K562 (cell line): Measurements from ENCODE around the gene KMT2C. TPM values are rescaled to one million over a fixed set of nuclear protein-coding genes. Genes with fewer than 3 reads are reported as not detected.

ENCODE experiments used
- GABPA ChIP-seq: fragments of 200-800 bp; sonication (Bioruptor generic); conservative IDR thresholded peaks from 2 replicates; pipeline ENCODE4 v1.6.1; 2016; ENCODE audit warnings: low read depth, missing genetic modification characterization, missing compliant biosample characterization
- HMGN3 ChIP-seq: IDR thresholded peaks from 2 replicates; pipeline ENCODE4 v1.6.1; 2011; ENCODE audit warnings: borderline replicate concordance, low read depth, mild to moderate bottlenecking, mixed read lengths, low read length; ENCODE audit not compliant: insufficient read length; ENCODE audit errors: extremely low read depth
- HNRNPLL ChIP-seq: fragments of 200-400 bp; formaldehyde crosslinking; IDR thresholded peaks from 2 replicates; pipeline ENCODE4 v1.6.1; 2017; ENCODE audit warnings: low read length, low read depth, mild to moderate bottlenecking; ENCODE audit not compliant: poor library complexity, severe bottlenecking
- MBD2 ChIP-seq: sonication (generic); IDR thresholded peaks from 2 replicates; pipeline ENCODE4 v1.6.1; 2016; ENCODE audit warnings: low read depth, borderline replicate concordance
- PHF20 ChIP-seq: fragments of 450-650 bp; IDR thresholded peaks from 2 replicates; pipeline ENCODE4 v1.6.1; 2018; ENCODE audit not compliant: partially characterized antibody
- POLR2A ChIP-seq: fragments of 450-650 bp; conservative IDR thresholded peaks from 2 replicates; pipeline ENCODE4 v1.6.1; 2016
- POLR2H ChIP-seq: IDR thresholded peaks from 2 replicates; pipeline ENCODE4 v1.6.1; 2016; ENCODE audit warnings: missing genetic modification characterization, low read depth, mild to moderate bottlenecking, control low read depth, missing compliant biosample characterization, moderate library complexity
- PTTG1 ChIP-seq: fragments of 450-650 bp; IDR thresholded peaks from 2 replicates; pipeline ENCODE4 v1.6.1; 2016; ENCODE audit warnings: low read depth, mild to moderate bottlenecking, missing genetic modification characterization, missing compliant biosample characterization
- RBM39 ChIP-seq: fragments of 200-400 bp; formaldehyde crosslinking; optimal IDR thresholded peaks from 2 replicates; pipeline ENCODE3; 2018; ENCODE audit warnings: low read depth, low read length
- SAP30 ChIP-seq: fragments of 200-600 bp; sonication (generic); IDR thresholded peaks from 2 replicates; pipeline ENCODE4 v1.6.1; 2012; ENCODE audit warnings: borderline replicate concordance, low read depth, mild to moderate bottlenecking, moderate library complexity, low read length, control low read depth, inconsistent platforms; ENCODE audit not compliant: insufficient read depth, poor library complexity, severe bottlenecking
- U2AF2 ChIP-seq: fragments of 200-400 bp; formaldehyde crosslinking; optimal IDR thresholded peaks from 2 replicates; pipeline ENCODE3; 2017; ENCODE audit warnings: low read depth, mild to moderate bottlenecking, low read length
- ZNF121 ChIP-seq: sonication (generic); formaldehyde crosslinking; conservative IDR thresholded peaks from 2 replicates; pipeline ENCODE4 v1.8.0; 2022; ENCODE audit warnings: missing genetic modification reagents
- ZNF184 ChIP-seq: sonication (generic); formaldehyde crosslinking; IDR thresholded peaks from 2 replicates; pipeline ENCODE4 v1.5.0; 2020; ENCODE audit warnings: missing genetic modification reagents
- ZNF3 ChIP-seq: fragments of 250-450 bp; sonication (Bioruptor Pico); IDR thresholded peaks from 2 replicates; pipeline ENCODE4 v1.5.0; 2021; ENCODE audit warnings: mild to moderate bottlenecking, moderate library complexity
- ZNF347 ChIP-seq: fragments of 450-650 bp; formaldehyde crosslinking; IDR thresholded peaks from 2 replicates; pipeline ENCODE4 v1.4.0; 2020; ENCODE audit warnings: low read depth, mild to moderate bottlenecking, moderate library complexity
- ZNF408 ChIP-seq: fragments of 250-450 bp; sonication (Bioruptor Pico); IDR thresholded peaks from 2 replicates; pipeline ENCODE4 v1.4.0; 2020; ENCODE audit warnings: low read depth, mild to moderate bottlenecking, moderate library complexity
- polyA plus RNA-seq, 8 experiments: library from polyadenylated mRNA; depleted of rRNA in 4 of 8; stranded (reverse) in 5 of 8; unstranded in 3 of 8; fragments of >200 nt; fragmentation: Nextera tagmentation in 2 of 8; fragmentation: Illumina TruSeq in 1 of 8; extraction: Ambion mirVana in 2 of 8; extraction: Trizol in 1 of 8; gene quantifications; 2 replicates each; pipeline versions ENCODE4 v1.2.1 to v1.2.3, GENCODE V29; 2011 to 2014; ENCODE audit warnings: inconsistent platforms in 1 of 8, missing spikeins in 1 of 8
- total RNA-seq, 7 experiments: library from RNA; depleted of rRNA in 6 of 7; stranded (reverse); fragments of >200 nt in 6 of 7; fragmentation: Illumina TruSeq in 2 of 7; extraction: Trizol in 2 of 7; gene quantifications; 2 replicates each; pipeline versions ENCODE4 v1.2.1 to v1.2.3, GENCODE V29; 2011 to 2021; ENCODE audit warnings: low replicate concordance in 1 of 7
- TF ChIP-seq, protein P1 (sequence below): sonication (generic); formaldehyde crosslinking; IDR thresholded peaks from 2 replicates; pipeline ENCODE4 v1.8.1; 2023; ENCODE audit warnings: mild to moderate bottlenecking, missing genetic modification reagents
- TF ChIP-seq, protein P2 (sequence below): fragments of 450-650 bp; formaldehyde crosslinking; IDR thresholded peaks from 2 replicates; pipeline ENCODE4 v1.4.0; 2020; ENCODE audit warnings: mild to moderate bottlenecking, moderate library complexity
- TF ChIP-seq, protein P3 (sequence below): sonication (generic); formaldehyde crosslinking; IDR thresholded peaks from 2 replicates; pipeline ENCODE4 v1.8.0; 2023; ENCODE audit warnings: mild to moderate bottlenecking, missing genetic modification reagents
- TF ChIP-seq, protein P4 (sequence below): fragments of 250-450 bp; sonication (Bioruptor Pico); IDR thresholded peaks from 2 replicates; pipeline ENCODE4 v1.9.0; 2021; ENCODE audit warnings: mild to moderate bottlenecking, inconsistent platforms

The KMT2C gene
- total and polyA plus RNA-seq, 9 of the 15 experiments (the other 6 are each of a cell fraction or from before 2014, with no cell fraction given), result 4.9 to 67.8 (median 27.1) TPM

DNA sequence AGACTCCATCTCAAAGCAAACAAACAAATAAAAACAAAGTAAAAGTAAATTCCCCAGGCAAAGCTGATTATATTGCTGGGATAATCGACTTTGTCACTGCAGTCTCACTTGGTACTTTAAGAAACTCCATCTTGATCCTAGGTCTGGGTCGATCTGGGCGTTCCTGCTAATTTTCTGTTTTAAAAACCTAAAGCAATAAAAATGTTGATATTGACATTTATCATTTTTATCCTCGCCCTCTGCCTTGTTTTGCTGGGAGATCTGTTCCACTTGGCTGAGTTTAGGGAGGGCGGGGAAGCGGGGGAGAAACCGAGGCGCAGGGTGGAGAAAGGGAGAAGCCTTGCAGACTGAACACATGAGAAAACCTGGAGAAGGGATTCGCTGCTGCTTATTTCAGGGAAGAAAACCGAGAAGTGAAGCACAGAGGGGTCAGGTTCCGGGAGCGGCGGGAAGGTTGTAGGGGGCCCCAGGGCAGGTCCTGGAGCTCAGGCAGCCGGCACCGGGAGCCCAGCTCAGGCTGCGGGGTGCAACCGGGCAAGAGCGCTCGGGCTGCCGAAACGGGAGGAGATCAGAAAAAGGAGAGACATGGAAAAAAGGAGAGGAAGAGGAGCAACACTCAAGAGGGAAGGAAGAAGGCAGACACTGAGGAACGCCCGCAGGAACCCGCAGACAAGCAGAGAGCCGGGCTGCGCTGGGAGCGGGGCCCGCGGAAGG, 27.3 kb upstream of the KMT2C start (continued):
- peak; percentile 83 for TF ChIP-seq PHF20
- TF ChIP-seq, protein P1, sequence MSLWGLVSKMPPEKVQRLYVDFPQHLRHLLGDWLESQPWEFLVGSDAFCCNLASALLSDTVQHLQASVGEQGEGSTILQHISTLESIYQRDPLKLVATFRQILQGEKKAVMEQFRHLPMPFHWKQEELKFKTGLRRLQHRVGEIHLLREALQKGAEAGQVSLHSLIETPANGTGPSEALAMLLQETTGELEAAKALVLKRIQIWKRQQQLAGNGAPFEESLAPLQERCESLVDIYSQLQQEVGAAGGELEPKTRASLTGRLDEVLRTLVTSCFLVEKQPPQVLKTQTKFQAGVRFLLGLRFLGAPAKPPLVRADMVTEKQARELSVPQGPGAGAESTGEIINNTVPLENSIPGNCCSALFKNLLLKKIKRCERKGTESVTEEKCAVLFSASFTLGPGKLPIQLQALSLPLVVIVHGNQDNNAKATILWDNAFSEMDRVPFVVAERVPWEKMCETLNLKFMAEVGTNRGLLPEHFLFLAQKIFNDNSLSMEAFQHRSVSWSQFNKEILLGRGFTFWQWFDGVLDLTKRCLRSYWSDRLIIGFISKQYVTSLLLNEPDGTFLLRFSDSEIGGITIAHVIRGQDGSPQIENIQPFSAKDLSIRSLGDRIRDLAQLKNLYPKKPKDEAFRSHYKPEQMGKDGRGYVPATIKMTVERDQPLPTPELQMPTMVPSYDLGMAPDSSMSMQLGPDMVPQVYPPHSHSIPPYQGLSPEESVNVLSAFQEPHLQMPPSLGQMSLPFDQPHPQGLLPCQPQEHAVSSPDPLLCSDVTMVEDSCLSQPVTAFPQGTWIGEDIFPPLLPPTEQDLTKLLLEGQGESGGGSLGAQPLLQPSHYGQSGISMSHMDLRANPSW (CRISPR knock-in tag), result no peak
- no peak for TF ChIP-seq ZNF3 (CRISPR knock-in tag)
- TF ChIP-seq, protein P2, sequence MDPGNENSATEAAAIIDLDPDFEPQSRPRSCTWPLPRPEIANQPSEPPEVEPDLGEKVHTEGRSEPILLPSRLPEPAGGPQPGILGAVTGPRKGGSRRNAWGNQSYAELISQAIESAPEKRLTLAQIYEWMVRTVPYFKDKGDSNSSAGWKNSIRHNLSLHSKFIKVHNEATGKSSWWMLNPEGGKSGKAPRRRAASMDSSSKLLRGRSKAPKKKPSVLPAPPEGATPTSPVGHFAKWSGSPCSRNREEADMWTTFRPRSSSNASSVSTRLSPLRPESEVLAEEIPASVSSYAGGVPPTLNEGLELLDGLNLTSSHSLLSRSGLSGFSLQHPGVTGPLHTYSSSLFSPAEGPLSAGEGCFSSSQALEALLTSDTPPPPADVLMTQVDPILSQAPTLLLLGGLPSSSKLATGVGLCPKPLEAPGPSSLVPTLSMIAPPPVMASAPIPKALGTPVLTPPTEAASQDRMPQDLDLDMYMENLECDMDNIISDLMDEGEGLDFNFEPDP (CRISPR knock-in tag), result 0 out of 2 replicates have a peak, but pooled peaks have one; percentile 66
- peak; percentile 94 for TF ChIP-seq POLR2A
- TF ChIP-seq ZNF184 (CRISPR knock-in tag), result no peak
- TF ChIP-seq SAP30, result peak; percentile 75
- TF ChIP-seq RBM39, result no peak
- TF ChIP-seq HNRNPLL, result peak; percentile 90
- TF ChIP-seq, protein P3, sequence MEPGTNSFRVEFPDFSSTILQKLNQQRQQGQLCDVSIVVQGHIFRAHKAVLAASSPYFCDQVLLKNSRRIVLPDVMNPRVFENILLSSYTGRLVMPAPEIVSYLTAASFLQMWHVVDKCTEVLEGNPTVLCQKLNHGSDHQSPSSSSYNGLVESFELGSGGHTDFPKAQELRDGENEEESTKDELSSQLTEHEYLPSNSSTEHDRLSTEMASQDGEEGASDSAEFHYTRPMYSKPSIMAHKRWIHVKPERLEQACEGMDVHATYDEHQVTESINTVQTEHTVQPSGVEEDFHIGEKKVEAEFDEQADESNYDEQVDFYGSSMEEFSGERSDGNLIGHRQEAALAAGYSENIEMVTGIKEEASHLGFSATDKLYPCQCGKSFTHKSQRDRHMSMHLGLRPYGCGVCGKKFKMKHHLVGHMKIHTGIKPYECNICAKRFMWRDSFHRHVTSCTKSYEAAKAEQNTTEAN (CRISPR knock-in tag), result no peak
- TF ChIP-seq ZNF347 (CRISPR knock-in tag), result no peak
- TF ChIP-seq PTTG1 (tag), result no peak
- TF ChIP-seq ZNF408 (CRISPR knock-in tag), result no peak
- no peak for TF ChIP-seq U2AF2
- TF ChIP-seq ZNF121, result no peak
- TF ChIP-seq GABPA (tag), result no peak
- TF ChIP-seq, protein P4, sequence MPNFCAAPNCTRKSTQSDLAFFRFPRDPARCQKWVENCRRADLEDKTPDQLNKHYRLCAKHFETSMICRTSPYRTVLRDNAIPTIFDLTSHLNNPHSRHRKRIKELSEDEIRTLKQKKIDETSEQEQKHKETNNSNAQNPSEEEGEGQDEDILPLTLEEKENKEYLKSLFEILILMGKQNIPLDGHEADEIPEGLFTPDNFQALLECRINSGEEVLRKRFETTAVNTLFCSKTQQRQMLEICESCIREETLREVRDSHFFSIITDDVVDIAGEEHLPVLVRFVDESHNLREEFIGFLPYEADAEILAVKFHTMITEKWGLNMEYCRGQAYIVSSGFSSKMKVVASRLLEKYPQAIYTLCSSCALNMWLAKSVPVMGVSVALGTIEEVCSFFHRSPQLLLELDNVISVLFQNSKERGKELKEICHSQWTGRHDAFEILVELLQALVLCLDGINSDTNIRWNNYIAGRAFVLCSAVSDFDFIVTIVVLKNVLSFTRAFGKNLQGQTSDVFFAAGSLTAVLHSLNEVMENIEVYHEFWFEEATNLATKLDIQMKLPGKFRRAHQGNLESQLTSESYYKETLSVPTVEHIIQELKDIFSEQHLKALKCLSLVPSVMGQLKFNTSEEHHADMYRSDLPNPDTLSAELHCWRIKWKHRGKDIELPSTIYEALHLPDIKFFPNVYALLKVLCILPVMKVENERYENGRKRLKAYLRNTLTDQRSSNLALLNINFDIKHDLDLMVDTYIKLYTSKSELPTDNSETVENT (CRISPR knock-in tag), result peak; percentile 38; the same call in 1 of the 2 replicates
- TF ChIP-seq MBD2, result no peak
- no peak for TF ChIP-seq HMGN3
- peak; percentile 82; the same call in 1 of the 2 replicates for TF ChIP-seq POLR2H (tag)
